ENCODE data around the gene CLDN12. TPM values are rescaled to one million over a fixed set of nuclear protein-coding genes. Genes with fewer than 3 reads are reported as not detected.
"Not testable (repeated sequence)": the region's sequence is repeated elsewhere in the genome, so short reads cannot be mapped to it uniquely, and the experiment has no call there.

Gene CLDN12
- total RNA-seq, 1 donor from 2014 or later, result 21.4 TPM

- intact Hi-C loops (cut with DNase I), result loop anchor here (10.0 kb wide), 1 partner anchor 167 kb away; no protein-coding TSS in a partner anchor
- no peaks in the 10 kb centered on the region for H3K9me3 ChIP-seq
- TF ChIP-seq POLR2A (IDR thresholded peaks at IDR 0.05) (no peak), CTCF (IDR thresholded peaks at IDR 0.05) (no peak), POLR2AphosphoS5 (IDR thresholded peaks at IDR 0.05; ENCODE audit: insufficient read depth in 1 of 2, low read depth in 1 of 2) (no peak)
- peaks cover 8% of the 10 kb centered on the region for H3K4me1 ChIP-seq
- no peak overlapping the region for H3K27ac ChIP-seq
- no peaks in the 10 kb centered on the region for H3K27me3 ChIP-seq
- DNase-seq (ENCODE audit: extremely low spot score in 2 of 2), result no peak
- H3K36me3 ChIP-seq, result no peaks in the 10 kb centered on the region
- no peak overlapping the region for H3K4me3 ChIP-seq
These were observed 54.8 kb downstream of the CLDN12 start for GRCh38 chr7:90458104-90458503.

- no peak for DNase-seq (ENCODE audit: extremely low spot score in 2 of 2)
- Histone ChIP-seq H3K9me3 (no peaks in the 10 kb centered on the region), H3K4me1 (peaks cover 7% of the 10 kb centered on the region), H3K36me3 (no peaks in the 10 kb centered on the region), H3K4me3 (no peak overlapping the region), H3K27ac (no peak overlapping the region), H3K27me3 (no peaks in the 10 kb centered on the region)
- intact Hi-C loops (cut with DNase I), result loop anchor here (10.0 kb wide), 1 partner anchor 165 kb away; no protein-coding TSS in a partner anchor
- TF ChIP-seq CTCF (IDR thresholded peaks at IDR 0.05) (no peak), POLR2A (IDR thresholded peaks at IDR 0.05) (no peak), POLR2AphosphoS5 (IDR thresholded peaks at IDR 0.05; ENCODE audit: insufficient read depth in 1 of 2, low read depth in 1 of 2) (no peak)
These were observed 56.6 kb downstream of the CLDN12 start for GRCh38 chr7:90459888-90460287.

GRCh38 chr7:90461219-90461618 lies 58.0 kb downstream of the CLDN12 start:
- no peaks in the 10 kb centered on the region for H3K36me3 ChIP-seq

GRCh38 chr7:90463151-90463628 lies 59.9 kb downstream of the CLDN12 start:
- H3K36me3 ChIP-seq; H3K4me1 ChIP-seq; H3K27ac ChIP-seq; intact Hi-C loops (cut with DNase I); H3K27me3 ChIP-seq; DNase-seq (ENCODE audit: extremely low spot score in 2 of 2); H3K9me3 ChIP-seq: not testable (repeated sequence)
- peak overlapping the region; percentile 30 to 39 for H3K4me3 ChIP-seq

More at GRCh38 chr7:90461219-90461618, 58.0 kb downstream of the CLDN12 start:
- Histone ChIP-seq H3K27ac (no peak overlapping the region), H3K27me3 (no peaks in the 10 kb centered on the region), H3K4me1 (no peaks in the 10 kb centered on the region), H3K4me3 (no peak overlapping the region), H3K9me3 (no peaks in the 10 kb centered on the region)
- no peak for DNase-seq (ENCODE audit: extremely low spot score in 2 of 2)
- TF ChIP-seq POLR2A (IDR thresholded peaks at IDR 0.05) (no peak), POLR2AphosphoS5 (IDR thresholded peaks at IDR 0.05; ENCODE audit: insufficient read depth in 1 of 2, low read depth in 1 of 2) (no peak), CTCF (IDR thresholded peaks at IDR 0.05) (no peak)
- intact Hi-C loops (cut with DNase I), result no loop called here

Other genes with a start within 250 kb of the CLDN12 start
- 24.3 TPM for gene STEAP1, start 249.0 kb upstream of the CLDN12 start, total RNA-seq
- gene STEAP2, start 191.7 kb upstream of the CLDN12 start, total RNA-seq, result 32.2 TPM
- 2.7 TPM for gene CFAP69, start 158.3 kb upstream of the CLDN12 start, total RNA-seq
- gene FAM237B, start 82.2 kb upstream of the CLDN12 start, total RNA-seq, result not detected
- gene GTPBP10, start 56.7 kb upstream of the CLDN12 start, total RNA-seq, result 11.0 TPM
- gene PTTG1IP2, start 66.2 kb downstream of the CLDN12 start, total RNA-seq, result not detected
- 21.6 TPM for gene CDK14, start 192.9 kb downstream of the CLDN12 start, total RNA-seq

All from vagina (tissue), 2 donors.